Measurements from ENCODE around the gene OSBPL2. TPM values are rescaled to one million over a fixed set of nuclear protein-coding genes. Genes with fewer than 3 reads are reported as not detected.

Gene OSBPL2
- total RNA-seq, 1 donor from 2014 or later, result 55.3 TPM

GRCh38 chr20:62282877-62283503, 44.7 kb downstream of the OSBPL2 start:
- intact Hi-C loops (cut with micrococcal nuclease), result no loop called here
- H3K27ac ChIP-seq (replicated peaks), result peak overlapping the region; percentile 88

GRCh38 chr20:62284448-62284847, 46.1 kb downstream of the OSBPL2 start:
- intact Hi-C loops (cut with micrococcal nuclease), result no loop called here
- H3K4me1 ChIP-seq, result peaks cover 56% of the 10 kb centered on the region
- H3K36me3 ChIP-seq, result peaks cover 77% of the 10 kb centered on the region
- H3K9me3 ChIP-seq (replicated peaks), result no peaks in the 10 kb centered on the region
- no peak overlapping the region for H3K4me3 ChIP-seq
- DNase-seq, result no peak
- H3K27ac ChIP-seq (replicated peaks), result peak overlapping the region; percentile 88
- H3K27me3 ChIP-seq (ENCODE audit: low read depth), result no peaks in the 10 kb centered on the region
- TF ChIP-seq CTCF (IDR thresholded peaks at IDR 0.05; ENCODE audit: borderline replicate concordance), result no peak

More at GRCh38 chr20:62282877-62283503, 44.7 kb downstream of the OSBPL2 start:
- peaks cover 56% of the 10 kb centered on the region for H3K4me1 ChIP-seq
- H3K9me3 ChIP-seq (replicated peaks), result no peaks in the 10 kb centered on the region
- no peak for TF ChIP-seq CTCF (IDR thresholded peaks at IDR 0.05; ENCODE audit: borderline replicate concordance)
- peaks cover 74% of the 10 kb centered on the region for H3K36me3 ChIP-seq
- no peak overlapping the region for H3K4me3 ChIP-seq
- no peaks in the 10 kb centered on the region for H3K27me3 ChIP-seq (ENCODE audit: low read depth)
- peak; percentile 76 for DNase-seq

- peak overlapping the region; percentile 88 for H3K27ac ChIP-seq (replicated peaks)
- intact Hi-C loops (cut with micrococcal nuclease), result no loop called here
- DNase-seq, result no peak
- no peak for TF ChIP-seq CTCF (IDR thresholded peaks at IDR 0.05; ENCODE audit: borderline replicate concordance)
- H3K4me1 ChIP-seq, result peaks cover 56% of the 10 kb centered on the region
- no peak overlapping the region for H3K4me3 ChIP-seq
- H3K9me3 ChIP-seq (replicated peaks), result no peaks in the 10 kb centered on the region
- no peaks in the 10 kb centered on the region for H3K27me3 ChIP-seq (ENCODE audit: low read depth)
- H3K36me3 ChIP-seq, result peaks cover 77% of the 10 kb centered on the region
These were observed 46.8 kb downstream of the OSBPL2 start for GRCh38 chr20:62285151-62285550.

DNA sequence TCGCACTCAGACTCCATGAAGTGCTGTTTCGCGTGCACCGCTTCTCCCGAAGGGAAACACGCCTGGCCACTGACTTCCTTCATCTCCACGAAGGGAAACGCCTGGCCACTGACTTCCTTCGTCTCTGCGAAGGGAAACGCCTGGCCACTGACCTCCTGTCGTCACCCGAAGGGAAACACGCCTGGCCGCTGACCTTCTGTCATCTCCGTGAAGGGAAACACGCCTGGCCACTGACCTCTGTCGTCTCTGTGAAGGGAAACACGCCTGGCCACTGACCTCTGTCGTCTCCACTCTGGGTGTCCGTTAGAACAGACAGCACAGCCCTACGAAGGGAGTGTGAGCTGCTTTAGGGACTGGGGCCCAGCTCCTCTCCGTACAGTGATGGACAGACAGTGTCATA, 47.4 kb downstream of the OSBPL2 start:
- TF ChIP-seq CTCF (IDR thresholded peaks at IDR 0.05; ENCODE audit: borderline replicate concordance), result no peak
- H3K4me1 ChIP-seq, result peaks cover 56% of the 10 kb centered on the region
- H3K9me3 ChIP-seq (replicated peaks), result no peaks in the 10 kb centered on the region
- H3K4me3 ChIP-seq, result no peak overlapping the region
- H3K36me3 ChIP-seq, result peaks cover 77% of the 10 kb centered on the region
- peak overlapping the region; percentile 88 for H3K27ac ChIP-seq (replicated peaks)
- no peaks in the 10 kb centered on the region for H3K27me3 ChIP-seq (ENCODE audit: low read depth)
- DNase-seq, result no peak
- intact Hi-C loops (cut with micrococcal nuclease), result no loop called here

DNA sequence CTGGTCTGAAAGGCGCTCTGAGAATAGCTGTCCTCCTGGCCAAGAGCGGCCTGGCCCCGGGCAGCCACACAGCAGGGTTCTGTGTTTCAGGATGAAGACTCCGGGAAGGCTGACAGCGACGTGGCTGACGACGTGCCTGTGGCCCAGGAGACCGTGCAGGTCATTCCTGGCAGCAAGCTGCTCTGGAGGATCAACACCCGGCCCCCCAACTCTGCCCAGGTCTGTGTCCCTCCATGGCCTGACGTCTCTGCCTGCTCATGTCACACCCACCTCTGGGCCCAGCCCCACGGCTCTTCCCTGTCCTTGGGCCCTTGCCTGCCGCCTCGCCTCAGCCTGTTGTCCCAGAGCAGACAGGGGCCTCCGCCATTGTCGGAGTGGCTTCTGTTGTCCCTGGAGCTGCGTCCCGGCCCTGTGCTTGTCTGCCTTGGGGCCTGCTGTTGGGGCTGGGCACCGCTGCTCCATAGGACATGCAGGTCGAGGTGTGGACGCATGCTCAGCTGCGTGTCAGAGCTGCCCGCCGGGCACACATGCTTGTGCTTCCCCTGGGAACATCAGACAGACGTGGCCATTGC, 48.3 kb downstream of the OSBPL2 start:
- DNase-seq, result peak; percentile 48
- peaks cover 77% of the 10 kb centered on the region for H3K36me3 ChIP-seq
- no peaks in the 10 kb centered on the region for H3K9me3 ChIP-seq (replicated peaks)
- H3K4me1 ChIP-seq, result peaks cover 56% of the 10 kb centered on the region
- no peak for TF ChIP-seq CTCF (IDR thresholded peaks at IDR 0.05; ENCODE audit: borderline replicate concordance)
- no peak overlapping the region for H3K4me3 ChIP-seq
- no peaks in the 10 kb centered on the region for H3K27me3 ChIP-seq (ENCODE audit: low read depth)
- H3K27ac ChIP-seq (replicated peaks), result peak overlapping the region; percentile 88
- intact Hi-C loops (cut with micrococcal nuclease), result no loop called here

All from left ventricle myocardium inferior (tissue), 1 donor.